ENCODE data around the gene SGF29.
"Not testable (repeated sequence)": the region's sequence is repeated elsewhere in the genome, so short reads cannot be mapped to it uniquely, and the experiment has no call there.

SGF29 gene

DNA sequence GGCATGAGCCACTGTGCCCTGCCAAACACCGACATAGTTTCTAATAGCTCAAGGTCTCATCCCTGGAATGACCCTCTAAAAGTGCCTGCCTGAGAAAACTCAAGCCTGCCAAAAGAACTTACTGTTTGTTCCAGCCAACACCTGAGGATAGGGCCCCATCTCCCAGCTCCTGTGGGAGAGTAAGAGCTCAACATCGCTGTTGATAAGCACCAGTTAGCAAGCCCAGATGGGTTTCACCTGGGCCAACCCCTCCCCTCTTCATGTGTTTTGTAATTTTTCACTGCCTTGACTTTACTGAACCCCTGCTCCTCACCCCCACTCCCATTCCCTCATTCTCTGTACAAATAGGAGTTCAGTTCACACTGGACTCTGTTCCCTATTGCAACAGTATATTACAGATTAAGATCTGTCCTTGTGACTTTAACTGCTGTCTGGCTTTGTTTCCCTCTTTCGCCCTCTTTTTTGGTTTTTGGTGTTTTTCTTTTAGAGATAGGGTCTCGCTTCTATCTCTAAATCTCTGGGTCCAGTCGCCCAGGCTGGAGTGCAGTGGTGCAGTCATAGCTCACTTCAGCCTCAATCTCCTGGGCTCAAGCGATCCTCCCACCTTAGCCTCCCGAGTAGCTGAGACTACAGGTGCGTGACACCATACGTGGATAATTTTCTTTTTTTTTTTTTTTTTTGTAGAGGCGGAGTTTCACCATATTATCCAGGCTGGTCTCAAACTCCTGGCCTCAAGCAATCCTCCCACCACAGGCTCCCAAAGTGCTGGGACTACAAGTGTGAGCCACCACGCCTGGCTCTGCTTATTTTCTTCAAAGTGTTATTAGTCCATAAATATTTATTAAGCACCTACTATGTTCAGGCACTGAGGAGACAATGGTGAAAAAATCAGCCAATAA lies 27.3 kb upstream of the SGF29 start:
- no peak overlapping the region for H2BK120ac ChIP-seq (ENCODE audit: low read depth, low read length)
- H3K9me3 ChIP-seq (ENCODE audit: control insufficient read depth, low read length) = no peaks in the 10 kb centered on the region
- H3K36me3 ChIP-seq (ENCODE audit: control insufficient read depth in 1 of 2, insufficient read depth in 2 of 2, low read depth in 1 of 2, low read length in 2 of 2) = no peaks in the 10 kb centered on the region
- no peak overlapping the region for H2BK12ac ChIP-seq (ENCODE audit: low read length in 2 of 2)
- no peak overlapping the region for H3K4me3 ChIP-seq (ENCODE audit: insufficient read depth in 1 of 2, low read depth in 1 of 2, low read length in 2 of 2)
- no peak overlapping the region for H3K23ac ChIP-seq (ENCODE audit: low read length in 2 of 2)
- no peak overlapping the region for H3K27ac ChIP-seq (ENCODE audit: low read length, poor library complexity, severe bottlenecking)
- H3K18ac ChIP-seq (ENCODE audit: low read depth in 1 of 2, low read length in 2 of 2) = no peak overlapping the region
- no peak overlapping the region for H4K91ac ChIP-seq (ENCODE audit: low read length)
- peaks cover under 1% of the 10 kb centered on the region for H3K4me1 ChIP-seq (ENCODE audit: control insufficient read depth, insufficient read depth, low read depth, low read length)
- H2BK15ac ChIP-seq (ENCODE audit: low read depth, poor library complexity, severe bottlenecking) = no peak overlapping the region
- H4K8ac ChIP-seq (ENCODE audit: low read length) = no peak overlapping the region
- WGBS = 91% methylated on average over 8 of the region's 11 CpGs
- no peak overlapping the region for H2BK5ac ChIP-seq (ENCODE audit: low read depth, low read length, poor library complexity, severe bottlenecking)
- no peak overlapping the region for H3K4ac ChIP-seq (ENCODE audit: low read depth in 1 of 2, low read length in 2 of 2)
- no peak overlapping the region for H2AFZ ChIP-seq (ENCODE audit: low read depth, low read length)
- peaks cover 0 to 3% of the 10 kb centered on the region in 2 experiments for H3K27me3 ChIP-seq (ENCODE audit: control insufficient read depth in 1 of 2, insufficient read depth in 1 of 2, low read length in 2 of 2)
- no peak overlapping the region for H3K14ac ChIP-seq (ENCODE audit: low read length in 2 of 2)
- no peak overlapping the region for H3K4me2 ChIP-seq (ENCODE audit: low read length, poor library complexity, severe bottlenecking)
- no peaks in the 10 kb centered on the region for H3K79me1 ChIP-seq (replicated peaks; ENCODE audit: low read length, poor library complexity, severe bottlenecking)
- no peak overlapping the region for H3K9ac ChIP-seq (ENCODE audit: low read length)
- DNase-seq = no peak
- no peak overlapping the region for H2AK5ac ChIP-seq (ENCODE audit: low read length, severe bottlenecking)

DNA sequence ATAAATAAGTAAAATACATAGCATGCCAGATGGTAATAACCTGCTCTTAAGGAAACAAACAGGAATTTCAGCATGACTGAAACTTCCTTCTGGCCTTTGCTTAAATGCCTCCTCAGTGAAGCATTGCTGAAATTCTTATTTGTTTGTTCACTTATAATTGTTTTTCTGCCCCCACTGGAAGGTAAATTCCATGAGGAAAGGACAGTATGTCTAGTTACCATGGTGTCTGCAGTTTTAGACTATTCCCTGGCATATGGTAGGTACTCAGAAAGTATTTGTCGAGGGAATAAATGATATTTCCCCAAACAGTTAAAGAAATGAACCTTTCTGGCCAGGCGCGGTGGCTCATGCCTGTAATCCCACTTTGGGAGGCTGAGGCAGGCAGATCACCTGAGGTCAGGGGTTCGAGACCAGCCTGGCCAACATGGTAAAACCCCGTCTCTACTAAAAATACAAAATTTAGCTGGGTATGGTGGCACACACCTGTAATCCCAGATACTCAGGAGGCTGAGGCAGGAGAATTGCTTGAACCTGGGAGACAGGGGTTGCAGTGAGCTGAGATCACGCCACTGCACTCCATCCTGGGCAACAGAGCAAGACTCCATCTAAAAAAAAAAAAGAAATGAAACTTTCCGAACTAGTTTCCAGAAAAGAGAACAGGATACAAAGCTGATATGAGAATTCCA lies 26.5 kb upstream of the SGF29 start:
- not testable (repeated sequence) for H3K79me1 ChIP-seq (replicated peaks; ENCODE audit: low read length, poor library complexity, severe bottlenecking); H2BK12ac ChIP-seq (ENCODE audit: low read length in 2 of 2); H4K8ac ChIP-seq (ENCODE audit: low read length); H3K4me2 ChIP-seq (ENCODE audit: low read length, poor library complexity, severe bottlenecking); H3K27ac ChIP-seq (ENCODE audit: low read length, poor library complexity, severe bottlenecking); H2AFZ ChIP-seq (ENCODE audit: low read depth, low read length); H3K14ac ChIP-seq (ENCODE audit: low read length in 2 of 2); H3K9me3 ChIP-seq (ENCODE audit: control insufficient read depth, low read length); H2BK5ac ChIP-seq (ENCODE audit: low read depth, low read length, poor library complexity, severe bottlenecking); H3K23ac ChIP-seq (ENCODE audit: low read length in 2 of 2); H2BK15ac ChIP-seq (ENCODE audit: low read depth, poor library complexity, severe bottlenecking); H3K4me1 ChIP-seq (ENCODE audit: control insufficient read depth, insufficient read depth, low read depth, low read length); H2AK5ac ChIP-seq (ENCODE audit: low read length, severe bottlenecking); H3K4me3 ChIP-seq (ENCODE audit: insufficient read depth in 1 of 2, low read depth in 1 of 2, low read length in 2 of 2); H4K91ac ChIP-seq (ENCODE audit: low read length); H3K18ac ChIP-seq (ENCODE audit: low read depth in 1 of 2, low read length in 2 of 2); DNase-seq; H3K9ac ChIP-seq (ENCODE audit: low read length); H3K36me3 ChIP-seq (ENCODE audit: control insufficient read depth in 1 of 2, insufficient read depth in 2 of 2, low read depth in 1 of 2, low read length in 2 of 2); H3K4ac ChIP-seq (ENCODE audit: low read depth in 1 of 2, low read length in 2 of 2); H2BK120ac ChIP-seq (ENCODE audit: low read depth, low read length); H3K27me3 ChIP-seq (ENCODE audit: control insufficient read depth in 1 of 2, insufficient read depth in 1 of 2, low read length in 2 of 2)
- 90% methylated on average over 5 of the region's 7 CpGs for WGBS

DNA sequence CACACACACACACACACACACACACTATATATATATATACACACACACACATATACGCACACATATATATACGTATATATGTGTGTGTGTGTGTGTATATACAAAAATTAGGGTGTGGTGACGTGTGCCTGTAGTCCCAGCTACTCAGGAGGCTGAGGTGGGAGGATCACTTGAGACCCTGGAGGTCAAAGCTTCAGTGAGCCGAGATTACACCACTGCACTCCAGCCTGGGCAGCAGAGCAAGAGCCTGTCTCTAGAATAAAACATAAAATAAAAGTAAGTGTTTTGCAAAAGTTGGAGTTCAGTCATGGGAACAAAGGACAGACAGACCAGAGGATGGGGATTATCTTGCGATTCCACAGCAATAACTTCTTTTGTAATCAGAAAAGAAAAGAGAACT lies 25.7 kb upstream of the SGF29 start:
- Histone ChIP-seq H3K23ac (ENCODE audit: low read length in 2 of 2) (no peak overlapping the region), H3K4me2 (ENCODE audit: low read length, poor library complexity, severe bottlenecking) (no peak overlapping the region), H2AFZ (ENCODE audit: low read depth, low read length) (no peak overlapping the region), H4K91ac (ENCODE audit: low read length) (no peak overlapping the region), H3K27ac (ENCODE audit: low read length, poor library complexity, severe bottlenecking) (no peak overlapping the region), H3K36me3 (ENCODE audit: control insufficient read depth in 1 of 2, insufficient read depth in 2 of 2, low read depth in 1 of 2, low read length in 2 of 2) (peaks cover 0 to 2% of the 10 kb centered on the region in 2 experiments), H3K79me1 (replicated peaks; ENCODE audit: low read length, poor library complexity, severe bottlenecking) (no peaks in the 10 kb centered on the region), H3K4me3 (ENCODE audit: insufficient read depth in 1 of 2, low read depth in 1 of 2, low read length in 2 of 2) (no peak overlapping the region), H2BK120ac (ENCODE audit: low read depth, low read length) (no peak overlapping the region), H3K14ac (ENCODE audit: low read length in 2 of 2) (no peak overlapping the region), H3K18ac (ENCODE audit: low read depth in 1 of 2, low read length in 2 of 2) (no peak overlapping the region), H3K9ac (ENCODE audit: low read length) (no peak overlapping the region), H2BK12ac (ENCODE audit: low read length in 2 of 2) (no peak overlapping the region), H2BK5ac (ENCODE audit: low read depth, low read length, poor library complexity, severe bottlenecking) (no peak overlapping the region), H2AK5ac (ENCODE audit: low read length, severe bottlenecking) (no peak overlapping the region), H3K27me3 (ENCODE audit: control insufficient read depth in 1 of 2, insufficient read depth in 1 of 2, low read length in 2 of 2) (no peaks in the 10 kb centered on the region), H3K4me1 (ENCODE audit: control insufficient read depth, insufficient read depth, low read depth, low read length) (peaks cover 1% of the 10 kb centered on the region), H4K8ac (ENCODE audit: low read length) (no peak overlapping the region), H2BK15ac (ENCODE audit: low read depth, poor library complexity, severe bottlenecking) (no peak overlapping the region), H3K9me3 (ENCODE audit: control insufficient read depth, low read length) (no peaks in the 10 kb centered on the region), H3K4ac (ENCODE audit: low read depth in 1 of 2, low read length in 2 of 2) (no peak overlapping the region)
- no peak for DNase-seq
- 79% methylated on average over 3 of the region's 5 CpGs for WGBS

DNA sequence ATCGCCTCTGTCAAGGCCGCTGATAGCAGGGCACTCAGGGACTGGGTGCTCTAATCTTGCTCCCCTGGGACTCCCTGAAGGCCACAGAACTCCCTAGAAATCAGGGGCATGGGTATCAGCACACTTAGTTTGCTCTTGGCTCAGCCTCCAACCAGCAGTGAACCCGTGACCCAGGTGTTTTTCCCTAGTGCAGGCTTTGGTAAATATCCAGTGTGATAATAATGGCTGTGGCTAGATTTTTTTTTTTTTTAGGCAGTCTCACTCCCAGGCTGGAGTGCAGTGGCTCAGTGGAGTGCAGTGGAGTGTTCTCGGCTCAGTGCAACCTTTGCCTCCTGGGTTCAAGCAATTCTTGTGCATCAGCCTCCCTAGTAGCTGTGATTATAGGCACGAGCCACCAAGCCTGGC lies 25.3 kb upstream of the SGF29 start:
- H3K36me3 ChIP-seq (ENCODE audit: control insufficient read depth in 1 of 2, insufficient read depth in 2 of 2, low read depth in 1 of 2, low read length in 2 of 2) = peaks cover 0 to 2% of the 10 kb centered on the region in 2 experiments
- H3K4me1 ChIP-seq (ENCODE audit: control insufficient read depth, insufficient read depth, low read depth, low read length) = peaks cover 3% of the 10 kb centered on the region
- H2BK5ac ChIP-seq (ENCODE audit: low read depth, low read length, poor library complexity, severe bottlenecking) = no peak overlapping the region
- no peak overlapping the region for H2BK15ac ChIP-seq (ENCODE audit: low read depth, poor library complexity, severe bottlenecking)
- H3K9ac ChIP-seq (ENCODE audit: low read length) = no peak overlapping the region
- no peak overlapping the region for H2AFZ ChIP-seq (ENCODE audit: low read depth, low read length)
- no peak overlapping the region for H2BK120ac ChIP-seq (ENCODE audit: low read depth, low read length)
- H2AK5ac ChIP-seq (ENCODE audit: low read length, severe bottlenecking) = no peak overlapping the region
- no peak overlapping the region for H3K14ac ChIP-seq (ENCODE audit: low read length in 2 of 2)
- no peak for DNase-seq
- no peak overlapping the region for H3K18ac ChIP-seq (ENCODE audit: low read depth in 1 of 2, low read length in 2 of 2)
- H3K4ac ChIP-seq (ENCODE audit: low read depth in 1 of 2, low read length in 2 of 2) = no peak overlapping the region
- no peak overlapping the region for H4K8ac ChIP-seq (ENCODE audit: low read length)
- no peak overlapping the region for H3K27ac ChIP-seq (ENCODE audit: low read length, poor library complexity, severe bottlenecking)
- WGBS = 86% methylated on average over 5 of the region's 5 CpGs
- H2BK12ac ChIP-seq (ENCODE audit: low read length in 2 of 2) = no peak overlapping the region
- H3K4me2 ChIP-seq (ENCODE audit: low read length, poor library complexity, severe bottlenecking) = no peak overlapping the region
- H3K9me3 ChIP-seq (ENCODE audit: control insufficient read depth, low read length) = no peaks in the 10 kb centered on the region
- H3K27me3 ChIP-seq (ENCODE audit: control insufficient read depth in 1 of 2, insufficient read depth in 1 of 2, low read length in 2 of 2) = no peaks in the 10 kb centered on the region
- H4K91ac ChIP-seq (ENCODE audit: low read length) = no peak overlapping the region
- H3K23ac ChIP-seq (ENCODE audit: low read length in 2 of 2) = no peak overlapping the region
- no peak overlapping the region for H3K4me3 ChIP-seq (ENCODE audit: insufficient read depth in 1 of 2, low read depth in 1 of 2, low read length in 2 of 2)
- H3K79me1 ChIP-seq (replicated peaks; ENCODE audit: low read length, poor library complexity, severe bottlenecking) = no peaks in the 10 kb centered on the region
